Activated T-cell treated with anti-CD3 and anti-CD28 coated beads, Interleukin-2, amount 50 U/mL, for 24 hours (primary cell): ENCODE measurements around the gene NR1D1.

Experiments
- DNase-seq: peaks from one replicate; pipeline ENCODE4 v3.0.0-alpha.2; 2020
- H3K27ac Mint-ChIP-seq: 2 replicates; pipeline ENCODE4 v1.8.0; 2020; ENCODE audit warnings: mild to moderate bottlenecking, mixed read lengths
- H3K27me3 Mint-ChIP-seq: 2 replicates; pipeline ENCODE4 v1.8.0; 2020; ENCODE audit warnings: mixed read lengths
- H3K36me3 Mint-ChIP-seq: 2 replicates; pipeline ENCODE4 v1.8.0; 2020; ENCODE audit warnings: low read depth, mixed read lengths
- H3K4me1 Mint-ChIP-seq: 2 replicates; pipeline ENCODE4 v1.8.0; 2020; ENCODE audit warnings: low read depth, mixed read lengths
- H3K4me3 Mint-ChIP-seq: 2 replicates; pipeline ENCODE4 v1.8.0; 2020; ENCODE audit warnings: mild to moderate bottlenecking, moderate library complexity, mixed read lengths
- H3K9me3 Mint-ChIP-seq: 2 replicates; pipeline ENCODE4 v1.8.0; 2020; ENCODE audit warnings: mixed read lengths

NR1D1 gene

DNA sequence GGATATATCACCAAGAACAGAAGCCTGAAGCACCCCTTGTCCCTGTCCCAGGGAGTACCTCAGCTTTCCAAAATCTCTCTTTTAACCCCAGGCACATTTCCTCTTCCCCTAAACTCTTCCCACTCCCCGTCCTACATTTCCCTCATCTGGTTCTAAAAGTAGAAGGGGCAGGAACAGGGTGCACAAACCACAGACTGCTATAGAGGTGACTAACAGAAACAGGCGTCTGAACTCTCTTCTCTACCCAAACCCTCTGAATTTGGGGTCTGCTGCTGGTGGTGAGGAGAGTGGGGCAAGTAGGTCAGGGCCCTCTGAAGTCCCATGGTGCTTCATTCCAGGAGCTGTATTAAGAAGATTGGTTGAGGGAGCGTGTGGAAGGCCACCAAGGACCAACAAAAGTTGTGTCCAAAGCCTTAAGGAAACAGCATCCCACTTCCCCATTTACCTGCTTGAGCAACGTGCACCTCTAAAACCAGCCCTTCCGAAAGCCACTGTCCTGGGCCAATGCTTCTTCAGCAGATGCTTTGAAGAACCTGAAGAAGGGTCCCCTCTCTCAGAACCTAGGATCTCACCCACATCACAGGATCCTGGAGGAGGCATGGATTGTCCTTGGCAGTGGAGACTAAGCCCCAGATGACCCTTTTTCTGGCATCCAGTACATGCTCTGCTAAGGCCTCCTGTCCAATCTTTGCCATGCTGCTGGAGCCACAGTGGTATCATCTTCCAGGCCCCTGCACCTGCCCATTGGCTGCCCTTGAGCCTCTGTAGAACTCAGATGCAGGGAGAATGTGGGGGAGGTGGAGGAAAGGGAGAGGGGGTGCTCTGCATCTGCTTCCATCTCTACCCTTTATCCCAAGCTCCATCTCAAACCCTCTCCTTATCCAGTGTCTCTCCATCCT is 5.7 kb upstream of the NR1D1 start:
- Mint-ChIP-seq H3K4me3 (no peak overlapping the region), H3K4me1 (peaks cover 90% of the 10 kb centered on the region), H3K36me3 (no peaks in the 10 kb centered on the region), H3K27ac (no peak overlapping the region), H3K27me3 (no peaks in the 10 kb centered on the region), H3K9me3 (no peaks in the 10 kb centered on the region)
- no peak for DNase-seq

GRCh38 chr17:40104594-40105486 is 4.5 kb upstream of the NR1D1 start:
- Mint-ChIP-seq H3K4me1 (peaks cover 91% of the 10 kb centered on the region), H3K27me3 (no peaks in the 10 kb centered on the region), H3K27ac (peak overlapping the region; percentile 55), H3K36me3 (peaks cover 7% of the 10 kb centered on the region), H3K9me3 (no peaks in the 10 kb centered on the region), H3K4me3 (no peak overlapping the region)
- no peak for DNase-seq

DNA sequence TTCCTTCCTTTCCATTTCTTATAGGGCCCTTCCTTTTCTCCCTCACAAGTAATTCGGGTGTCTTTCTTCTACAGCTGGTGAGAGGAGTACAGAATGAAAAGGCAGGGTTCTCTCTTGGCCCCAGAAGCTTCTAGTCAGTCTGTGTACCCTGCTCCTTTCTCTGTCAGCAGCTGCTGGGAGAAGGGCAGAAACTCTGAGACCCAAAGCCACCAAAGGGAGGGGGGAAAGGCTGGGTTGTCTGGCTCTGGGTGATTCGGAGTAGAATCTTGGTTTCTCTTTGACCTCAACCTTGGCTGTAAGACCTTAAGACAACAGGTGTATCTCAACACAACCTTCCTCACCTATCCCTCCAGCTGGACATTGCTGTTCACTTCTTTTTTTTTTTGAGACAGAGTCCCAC is 3.3 kb upstream of the NR1D1 start:
- peak overlapping the region; percentile 39 for H3K27ac Mint-ChIP-seq

DNA sequence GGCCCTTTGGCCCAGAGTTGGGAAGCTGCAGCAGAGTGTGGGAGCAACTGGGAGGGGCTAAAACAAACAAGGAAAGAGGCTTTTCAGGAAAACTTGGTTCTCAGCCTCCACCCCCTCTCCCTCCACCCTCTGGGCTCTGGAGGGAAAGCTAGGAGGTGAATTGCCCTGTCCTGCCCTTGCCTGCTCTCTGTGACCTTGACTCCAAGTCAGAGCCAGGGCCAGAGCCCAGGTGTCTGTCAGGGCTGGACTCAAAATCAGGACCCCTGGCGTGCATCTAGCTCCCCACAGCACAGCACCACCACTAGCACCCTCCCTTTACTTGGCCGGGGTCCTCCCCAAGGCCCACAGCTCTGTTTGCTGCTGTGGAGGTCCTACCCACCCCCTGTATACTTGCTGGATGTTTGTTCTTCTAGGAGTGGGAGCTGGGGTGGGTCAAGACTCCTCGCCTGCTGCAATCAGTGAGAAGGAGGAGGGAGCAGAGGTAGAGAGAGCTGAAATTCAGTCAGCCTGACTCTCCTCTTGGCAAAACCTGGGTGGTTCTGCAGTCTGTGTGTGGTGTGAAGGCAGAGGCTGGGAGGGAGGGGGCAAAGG is 2.8 kb upstream of the NR1D1 start:
- H3K27ac Mint-ChIP-seq = peak overlapping the region; percentile 39
- no peak overlapping the region for H3K4me3 Mint-ChIP-seq
- DNase-seq = no peak
- H3K36me3 Mint-ChIP-seq = peaks cover 17% of the 10 kb centered on the region
- no peaks in the 10 kb centered on the region for H3K27me3 Mint-ChIP-seq
- H3K4me1 Mint-ChIP-seq = peaks cover 93% of the 10 kb centered on the region
- no peaks in the 10 kb centered on the region for H3K9me3 Mint-ChIP-seq

More for the DNA sequence above, 3.3 kb upstream of the NR1D1 start:
- Mint-ChIP-seq H3K9me3 (no peaks in the 10 kb centered on the region), H3K4me3 (no peak overlapping the region), H3K27me3 (no peaks in the 10 kb centered on the region), H3K4me1 (peaks cover 92% of the 10 kb centered on the region), H3K36me3 (peaks cover 12% of the 10 kb centered on the region)
- DNase-seq = no peak

DNA sequence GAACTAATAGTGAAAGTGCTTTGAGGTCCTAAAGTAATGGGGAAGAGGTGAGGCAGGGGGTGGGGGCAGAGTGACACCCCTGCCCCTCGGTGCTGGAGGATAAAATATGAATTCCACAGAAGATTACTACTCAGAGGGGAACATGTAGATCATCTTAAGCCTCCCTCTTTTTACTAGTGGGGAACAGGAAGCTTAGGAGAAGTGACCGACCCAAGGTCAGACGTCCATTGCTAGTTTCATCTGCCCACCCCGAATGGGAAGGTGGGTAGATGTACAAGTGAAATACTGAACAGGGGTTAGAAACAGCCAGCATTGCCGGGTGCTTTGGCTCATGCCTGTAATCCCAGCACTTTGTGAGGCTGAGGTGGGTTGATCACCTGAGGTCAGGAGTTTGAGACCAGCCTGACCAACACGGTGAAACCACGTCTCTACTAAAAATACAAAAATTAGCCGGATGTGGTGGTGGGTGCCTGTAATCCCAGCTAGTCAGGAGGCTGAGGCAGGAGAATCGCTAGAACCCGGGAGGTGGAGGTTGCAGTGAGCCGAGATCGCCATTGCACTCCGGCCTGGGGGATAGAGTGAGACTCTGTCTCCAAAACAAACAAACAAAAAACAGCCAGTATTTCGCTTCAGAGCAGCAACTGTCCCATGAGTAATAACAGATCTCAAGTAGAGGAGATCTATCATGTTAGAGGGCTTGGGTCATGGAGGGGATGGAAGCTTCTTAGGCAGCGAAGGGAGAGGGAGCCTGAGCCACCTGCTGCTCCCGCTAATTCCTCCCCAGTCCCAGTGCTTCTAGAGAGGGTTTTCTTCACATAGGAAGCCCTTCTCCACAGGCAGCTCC is 1.2 kb upstream of the NR1D1 start:
- DNase-seq = no peak
- H3K4me1 Mint-ChIP-seq = peaks cover 93% of the 10 kb centered on the region
- peak overlapping the region; percentile 89 for H3K4me3 Mint-ChIP-seq
- H3K9me3 Mint-ChIP-seq = no peaks in the 10 kb centered on the region
- H3K36me3 Mint-ChIP-seq = peaks cover 33% of the 10 kb centered on the region
- H3K27ac Mint-ChIP-seq = peak overlapping the region; percentile 95
- H3K27me3 Mint-ChIP-seq = no peaks in the 10 kb centered on the region

DNA sequence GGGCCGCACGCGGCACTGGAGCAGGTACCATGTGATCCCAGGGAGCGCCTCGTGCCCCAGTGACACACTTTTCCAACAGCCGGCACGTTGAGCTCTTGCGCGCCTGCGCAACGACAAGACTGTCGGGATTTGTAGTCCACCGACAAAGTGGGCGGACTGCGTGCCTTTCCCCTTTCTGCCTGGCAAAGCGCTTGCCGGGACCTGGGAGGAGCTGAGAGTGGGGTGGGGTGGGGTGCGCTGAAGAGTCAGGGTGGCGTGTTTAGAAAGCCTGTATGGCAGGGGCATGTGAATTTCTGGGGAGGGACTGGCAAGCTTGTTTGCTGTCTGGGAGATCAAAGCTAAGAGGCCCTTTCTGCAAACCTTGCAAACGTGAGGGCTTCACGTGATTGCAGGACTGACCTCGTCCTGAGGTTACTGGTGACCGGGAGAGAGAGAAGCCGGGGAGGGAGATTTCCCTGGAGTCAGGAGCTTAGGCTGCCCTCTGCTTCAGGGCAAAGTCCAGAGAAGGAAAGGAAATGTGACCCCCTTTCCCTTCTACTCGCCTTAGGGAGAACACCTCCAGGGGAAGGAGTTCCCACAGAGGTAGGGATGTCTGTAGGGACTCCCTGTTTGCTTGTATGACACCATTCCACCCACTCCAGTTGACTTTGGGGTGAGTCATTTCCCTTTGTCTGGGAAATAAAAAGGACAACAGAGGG is 429 bp upstream of the NR1D1 start:
- Mint-ChIP-seq H3K36me3 (peaks cover 40% of the 10 kb centered on the region), H3K27ac (peak overlapping the region; percentile 95), H3K27me3 (no peaks in the 10 kb centered on the region), H3K9me3 (no peaks in the 10 kb centered on the region), H3K4me1 (peaks cover 93% of the 10 kb centered on the region), H3K4me3 (peak overlapping the region; percentile 89)
- peak; percentile 91 for DNase-seq

DNA sequence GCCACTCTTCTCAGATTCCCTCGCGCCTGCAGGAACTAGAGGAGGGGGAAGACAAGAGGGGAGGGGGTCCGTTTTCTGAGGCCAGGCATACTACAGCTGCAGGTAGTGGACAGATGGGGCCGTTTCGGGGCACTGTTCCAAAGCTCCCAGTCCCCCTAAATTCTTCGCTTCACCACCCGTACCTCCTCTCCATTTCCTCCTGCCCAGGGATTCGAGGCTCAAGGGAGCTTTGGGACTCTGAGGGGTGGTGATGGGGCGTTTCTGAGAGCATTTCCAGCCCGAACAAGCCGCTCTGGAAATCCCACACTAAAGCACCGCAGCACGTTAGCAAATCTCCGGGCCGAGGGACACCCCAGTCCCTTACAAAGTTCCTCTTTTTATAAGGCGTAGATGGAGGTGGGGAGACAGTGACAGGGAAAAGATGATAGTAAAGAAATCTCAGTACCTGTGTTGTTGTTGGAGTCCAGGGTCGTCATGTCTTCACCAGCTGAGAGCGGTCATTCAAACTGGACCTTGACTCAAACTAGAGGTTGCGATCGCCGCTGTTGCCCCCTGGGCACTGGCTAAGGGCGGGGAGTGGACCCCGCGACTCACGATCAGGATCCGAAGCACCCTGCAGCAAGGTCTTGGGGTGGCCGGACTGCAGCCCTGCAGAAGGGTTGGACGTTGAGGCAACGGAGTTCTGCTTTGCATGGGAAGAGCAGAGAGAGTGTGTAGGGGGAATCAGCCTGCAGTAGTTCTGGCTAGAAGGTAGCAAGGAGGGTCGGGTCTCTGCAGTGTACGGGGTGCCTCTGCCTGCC is 570 bp downstream of the NR1D1 start:
- Mint-ChIP-seq H3K4me1 (peaks cover 93% of the 10 kb centered on the region), H3K4me3 (peak overlapping the region; percentile 89), H3K9me3 (no peaks in the 10 kb centered on the region), H3K36me3 (peaks cover 50% of the 10 kb centered on the region), H3K27me3 (no peaks in the 10 kb centered on the region), H3K27ac (peak overlapping the region; percentile 95)
- no peak for DNase-seq

DNA sequence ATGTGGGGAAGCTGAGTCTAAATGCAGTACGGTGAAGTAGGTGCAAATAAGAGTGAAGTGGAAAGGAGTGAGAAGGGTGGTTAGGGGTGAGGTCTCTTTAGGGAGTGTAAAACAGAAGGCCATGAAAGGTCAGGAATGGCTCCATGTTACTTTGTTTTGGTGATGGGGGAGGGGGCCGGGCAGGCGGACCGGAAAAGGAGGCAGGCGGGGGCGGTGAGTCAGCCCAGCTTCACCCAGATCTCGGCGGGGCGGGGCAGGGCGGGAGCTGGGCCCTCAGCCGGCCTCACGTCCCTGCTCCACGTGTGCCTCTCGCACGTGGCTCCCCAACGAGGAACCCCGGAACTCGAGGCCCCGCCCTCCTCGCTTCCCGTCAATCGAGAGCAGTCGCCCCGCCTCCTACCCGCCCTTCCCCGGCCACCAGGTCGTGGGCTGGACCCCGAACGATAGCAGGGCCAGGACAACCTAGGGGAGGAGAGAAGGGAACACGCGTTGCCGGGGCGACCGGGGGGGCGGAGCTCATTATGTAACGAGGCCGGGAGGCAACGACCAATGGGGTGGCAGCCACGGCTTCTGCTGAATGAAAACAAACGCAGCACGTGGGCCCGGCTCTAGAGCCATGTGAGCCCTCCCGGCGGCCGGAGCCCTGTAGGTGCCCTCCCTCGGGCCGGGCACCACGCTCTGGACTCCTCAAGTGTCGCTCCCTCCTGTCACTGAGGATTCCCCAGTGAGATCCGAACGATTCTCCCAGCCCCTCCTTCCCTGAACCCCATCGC is 1.4 kb downstream of the NR1D1 start:
- Mint-ChIP-seq H3K4me1 (peaks cover 92% of the 10 kb centered on the region), H3K9me3 (no peaks in the 10 kb centered on the region), H3K27me3 (no peaks in the 10 kb centered on the region), H3K36me3 (peaks cover 58% of the 10 kb centered on the region), H3K4me3 (peak overlapping the region; percentile 89), H3K27ac (peak overlapping the region; percentile 95)
- DNase-seq = peak; percentile 99

DNA sequence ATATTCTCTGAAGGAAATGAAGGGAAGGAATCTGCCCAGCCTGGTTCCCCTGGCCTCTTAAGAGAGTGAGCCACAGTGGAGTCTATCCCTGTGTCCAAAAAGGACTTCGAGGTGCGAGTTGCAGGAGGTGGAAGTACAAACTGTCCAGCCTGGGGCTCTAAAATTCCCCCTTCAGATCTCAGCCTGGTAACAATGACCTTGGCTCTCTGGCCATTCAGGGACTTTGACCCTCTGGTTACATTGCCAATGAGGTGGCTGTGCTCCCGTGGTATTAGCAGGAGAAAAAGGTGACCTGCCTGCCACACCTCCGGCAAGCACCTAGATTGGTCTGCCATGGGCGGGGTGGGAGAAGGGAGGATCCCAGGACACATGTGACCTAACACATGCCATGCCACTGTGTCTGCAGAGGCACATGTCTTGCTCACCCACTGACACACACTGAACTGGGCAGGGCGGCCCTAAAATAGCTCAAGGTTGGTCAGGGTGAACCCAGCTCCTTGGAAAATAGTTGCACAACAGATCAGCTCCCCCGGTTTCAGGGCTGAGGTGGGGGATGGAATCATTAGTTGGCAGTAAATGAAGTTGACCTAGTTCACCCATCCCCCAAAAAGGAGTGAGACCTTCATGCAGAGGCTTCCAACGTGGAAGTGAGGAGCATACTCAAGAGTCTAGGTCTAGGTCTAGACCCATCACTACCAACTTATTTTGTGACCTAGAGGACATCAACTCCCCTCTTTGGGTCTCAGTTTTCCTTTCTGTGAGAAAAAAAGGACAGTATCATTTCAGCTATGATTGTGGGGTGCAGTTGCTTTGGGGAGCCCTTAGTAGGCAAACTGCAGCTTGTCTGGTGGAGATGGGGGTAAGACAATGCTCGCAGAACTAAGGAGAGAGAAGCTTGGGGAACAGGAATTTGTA is 2.2 kb downstream of the NR1D1 start:
- Mint-ChIP-seq H3K27me3 (no peaks in the 10 kb centered on the region), H3K36me3 (peaks cover 67% of the 10 kb centered on the region), H3K27ac (peak overlapping the region; percentile 95), H3K4me1 (peaks cover 88% of the 10 kb centered on the region), H3K9me3 (no peaks in the 10 kb centered on the region), H3K4me3 (peak overlapping the region; percentile 89)
- DNase-seq = no peak

DNA sequence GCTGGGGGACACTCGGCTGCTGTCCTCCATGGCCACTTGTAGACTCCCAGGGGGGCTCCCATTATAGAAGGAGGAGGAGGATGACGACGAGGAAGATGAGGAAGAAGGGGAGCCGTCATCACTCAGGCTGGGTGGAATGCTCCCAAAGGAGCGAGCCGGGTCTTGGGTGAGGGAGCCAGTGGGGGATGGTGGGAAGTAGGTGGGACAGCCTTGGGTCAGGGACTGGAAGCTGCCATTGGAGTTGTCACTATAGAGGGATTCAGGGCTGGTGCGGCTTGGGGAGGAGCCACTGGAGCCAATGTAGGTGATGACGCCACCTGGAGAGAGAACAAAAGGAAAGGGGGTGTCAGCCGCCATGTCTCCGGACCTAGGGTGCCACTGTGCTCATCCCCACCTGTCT is 3.3 kb downstream of the NR1D1 start:
- no peak for DNase-seq
- Mint-ChIP-seq H3K27me3 (no peaks in the 10 kb centered on the region), H3K4me3 (peak overlapping the region; percentile 89), H3K4me1 (peaks cover 83% of the 10 kb centered on the region), H3K9me3 (no peaks in the 10 kb centered on the region), H3K36me3 (peaks cover 73% of the 10 kb centered on the region), H3K27ac (peak overlapping the region; percentile 95)

DNA sequence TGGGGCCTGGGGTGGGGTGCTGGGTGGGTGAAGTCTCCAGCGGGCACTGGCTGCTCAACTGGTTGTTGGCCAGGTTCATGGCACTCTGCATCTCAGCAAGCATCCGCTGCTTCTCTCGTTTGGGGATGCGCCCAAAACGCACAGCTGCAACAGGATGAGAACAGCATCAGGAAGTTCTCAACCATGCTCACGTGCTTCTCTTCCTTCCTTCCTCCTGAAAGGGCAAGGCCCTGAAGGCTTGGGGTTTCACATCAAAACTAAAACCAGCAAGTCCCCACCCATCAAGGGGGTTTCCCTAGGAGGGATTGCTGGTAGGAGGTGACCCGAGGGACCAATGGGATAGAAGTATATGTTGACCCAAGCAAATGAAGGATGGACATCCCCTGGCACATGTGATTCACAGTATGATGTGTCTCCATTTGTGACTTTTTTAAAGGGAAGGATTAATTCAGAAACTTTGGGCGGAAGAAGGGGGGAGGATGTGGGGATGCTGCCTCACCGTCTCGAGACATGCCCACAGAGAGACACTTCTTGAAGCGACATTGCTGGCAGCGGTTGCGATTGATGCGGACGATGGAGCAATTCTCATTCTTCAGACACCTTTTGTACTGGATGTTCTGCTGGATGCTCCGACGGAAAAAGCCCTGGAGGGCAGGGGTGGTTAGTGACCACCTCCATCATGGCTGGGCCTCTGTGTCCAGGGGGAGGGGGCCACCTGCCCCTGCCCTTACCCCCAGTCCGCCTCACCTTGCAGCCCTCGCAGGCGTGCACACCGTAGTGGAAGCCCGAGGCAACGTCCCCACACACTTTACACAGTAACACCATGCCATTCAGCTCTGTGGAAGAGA is 4.2 kb downstream of the NR1D1 start:
- peaks cover 75% of the 10 kb centered on the region for H3K36me3 Mint-ChIP-seq
- DNase-seq = peak; percentile 76

More for the DNA sequence above, 4.2 kb downstream of the NR1D1 start:
- no peaks in the 10 kb centered on the region for H3K9me3 Mint-ChIP-seq
- H3K4me3 Mint-ChIP-seq = peak overlapping the region; percentile 89
- H3K27ac Mint-ChIP-seq = peak overlapping the region; percentile 95
- H3K4me1 Mint-ChIP-seq = peaks cover 74% of the 10 kb centered on the region
- no peaks in the 10 kb centered on the region for H3K27me3 Mint-ChIP-seq
